ENCODE data around the gene RPP14. TPM values are rescaled to one million over a fixed set of nuclear protein-coding genes. Genes with fewer than 3 reads are reported as not detected.
A peak's percentile ranks its signal among the peaks of the same experiment; 100 is the strongest.

Gene RPP14
- total RNA-seq, 2 experiments from 2014 or later: 12.7 to 15.4 TPM

- H3K27me3 Mint-ChIP-seq: no peaks in the 10 kb centered on the region
- ChIA-PET CTCF (interaction anchor here (1.2 to 1.3 kb wide), 3 partner anchors 9 to 166 kb away, joined by 3 to 5 read pairs (median 5); partner anchors contain the start of gene KCTD6), POLR2A (interaction anchor here (0.6 kb wide), 1 partner anchor 101 kb away, joined by 4 read pairs; no protein-coding TSS in a partner anchor)
- peak overlapping the region; percentile 72 for H3K27ac Mint-ChIP-seq
- no peak for DNase-seq
- no peaks in the 10 kb centered on the region for H3K9me3 Mint-ChIP-seq
- H3K4me1 Mint-ChIP-seq: peaks cover 29% of the 10 kb centered on the region
- H3K4me3 Mint-ChIP-seq: no peak overlapping the region
- peaks cover 3% of the 10 kb centered on the region for H3K36me3 Mint-ChIP-seq (ENCODE audit: low read depth)
These were observed 19.5 kb downstream of the RPP14 start for GRCh38 chr3:58325525-58325992.

- ChIA-PET POLR2A (no interaction called here), CTCF (interaction anchor here (1.5 kb wide), 1 partner anchor 10 kb away, joined by 4 read pairs; no protein-coding TSS in a partner anchor)
- no peak for DNase-seq
- H3K4me3 Mint-ChIP-seq: no peak overlapping the region
- H3K4me1 Mint-ChIP-seq: peaks cover 31% of the 10 kb centered on the region
- H3K27me3 Mint-ChIP-seq: no peaks in the 10 kb centered on the region
- H3K27ac Mint-ChIP-seq: peak overlapping the region; percentile 23
- no peaks in the 10 kb centered on the region for H3K9me3 Mint-ChIP-seq
- no peaks in the 10 kb centered on the region for H3K36me3 Mint-ChIP-seq (ENCODE audit: low read depth)
These were observed 20.3 kb downstream of the RPP14 start for GRCh38 chr3:58326267-58326900.

- H3K4me3 Mint-ChIP-seq: no peak overlapping the region
- H3K36me3 Mint-ChIP-seq (ENCODE audit: low read depth): no peaks in the 10 kb centered on the region
- CTCF ChIA-PET: no interaction called here
- no peak for DNase-seq
- H3K9me3 Mint-ChIP-seq: no peaks in the 10 kb centered on the region
- POLR2A ChIA-PET: no interaction called here
- no peak overlapping the region for H3K27ac Mint-ChIP-seq
- no peaks in the 10 kb centered on the region for H3K27me3 Mint-ChIP-seq
- H3K4me1 Mint-ChIP-seq: peaks cover 44% of the 10 kb centered on the region
These were observed 23.3 kb downstream of the RPP14 start for GRCh38 chr3:58329150-58329921.

- no peaks in the 10 kb centered on the region for H3K9me3 Mint-ChIP-seq
- H3K36me3 Mint-ChIP-seq (ENCODE audit: low read depth): no peaks in the 10 kb centered on the region
- H3K27me3 Mint-ChIP-seq: no peaks in the 10 kb centered on the region
- ChIA-PET CTCF (no interaction called here), POLR2A (no interaction called here)
- no peak for DNase-seq
- no peak overlapping the region for H3K27ac Mint-ChIP-seq
- H3K4me3 Mint-ChIP-seq: no peak overlapping the region
- H3K4me1 Mint-ChIP-seq: peaks cover 44% of the 10 kb centered on the region
These were observed 23.9 kb downstream of the RPP14 start for GRCh38 chr3:58329922-58330413.

GRCh38 chr3:58331593-58332152 is 25.6 kb downstream of the RPP14 start:
- H3K36me3 Mint-ChIP-seq (ENCODE audit: low read depth): peaks cover 6% of the 10 kb centered on the region
- ChIA-PET CTCF (interaction anchor here (0.9 to 2.2 kb wide), 3 partner anchors 21 to 25 kb away, joined by 4 to 9 read pairs (median 4); partner anchors contain the start of genes HTD2 and RPP14), POLR2A (no interaction called here)
- peak overlapping the region; percentile 63 for H3K27ac Mint-ChIP-seq
- no peak for DNase-seq
- no peaks in the 10 kb centered on the region for H3K27me3 Mint-ChIP-seq
- peaks cover 46% of the 10 kb centered on the region for H3K4me1 Mint-ChIP-seq
- no peaks in the 10 kb centered on the region for H3K9me3 Mint-ChIP-seq
- peak overlapping the region; percentile 62 for H3K4me3 Mint-ChIP-seq

GRCh38 chr3:58332575-58333188 is 26.6 kb downstream of the RPP14 start, which contains the start of gene PXK:
TSS of gene PXK (plus strand) at chr3:58332892. CDS start at chr3:58332989, 97 bp downstream.
- ChIA-PET POLR2A (no interaction called here), CTCF (interaction anchor here (0.6 to 5.6 kb wide), 7 partner anchors 8 to 144 kb away, joined by 3 to 24 read pairs (median 5); partner anchors contain the start of genes HTD2 and RPP14)
- H3K9me3 Mint-ChIP-seq: no peaks in the 10 kb centered on the region
- H3K27ac Mint-ChIP-seq: peak within 1 kb of the TSS; percentile 97
- H3K27me3 Mint-ChIP-seq: no peaks in the 10 kb centered on the region
- H3K4me3 Mint-ChIP-seq: peak within 1 kb of the TSS; percentile 100
- H3K36me3 Mint-ChIP-seq (ENCODE audit: low read depth): peaks cover 8% of the 10 kb centered on the region
- peak; percentile 75 for DNase-seq
- peaks cover 46% of the 10 kb centered on the region for H3K4me1 Mint-ChIP-seq

GRCh38 chr3:58333206-58334012 is 27.4 kb downstream of the RPP14 start:
- Mint-ChIP-seq H3K4me1 (peaks cover 46% of the 10 kb centered on the region), H3K27me3 (no peaks in the 10 kb centered on the region), H3K4me3 (peak overlapping the region; percentile 100), H3K9me3 (no peaks in the 10 kb centered on the region), H3K27ac (peak overlapping the region; percentile 97), H3K36me3 (ENCODE audit: low read depth) (peaks cover 10% of the 10 kb centered on the region)
- DNase-seq: peak; percentile 35
- ChIA-PET CTCF (interaction anchor here (0.6 to 5.6 kb wide), 11 partner anchors 9 to 1875 kb away, joined by 3 to 24 read pairs (median 3); partner anchors contain the start of genes HTD2, KCTD6 and RPP14), POLR2A (interaction anchor here (0.8 kb wide), 1 partner anchor 81 kb away, joined by 5 read pairs; no protein-coding TSS in a partner anchor)

GRCh38 chr3:58334013-58334321 is 27.9 kb downstream of the RPP14 start:
- no peaks in the 10 kb centered on the region for H3K27me3 Mint-ChIP-seq
- DNase-seq: no peak
- ChIA-PET CTCF (interaction anchor here (0.6 to 5.6 kb wide), 8 partner anchors 11 to 1875 kb away, joined by 3 to 24 read pairs (median 4); partner anchors contain the start of genes HTD2, KCTD6 and RPP14), POLR2A (interaction anchor here (0.8 kb wide), 1 partner anchor 81 kb away, joined by 5 read pairs; no protein-coding TSS in a partner anchor)
- no peaks in the 10 kb centered on the region for H3K9me3 Mint-ChIP-seq
- H3K27ac Mint-ChIP-seq: peak overlapping the region; percentile 97
- H3K36me3 Mint-ChIP-seq (ENCODE audit: low read depth): peaks cover 12% of the 10 kb centered on the region
- H3K4me3 Mint-ChIP-seq: peak overlapping the region; percentile 100
- peaks cover 48% of the 10 kb centered on the region for H3K4me1 Mint-ChIP-seq

- peak overlapping the region; percentile 100 for H3K4me3 Mint-ChIP-seq
- POLR2A ChIA-PET: interaction anchor here (0.6 to 1.5 kb wide), 3 partner anchors 15 to 108 kb away, joined by 5 to 9 read pairs (median 7); no protein-coding TSS in a partner anchor
- H3K27me3 Mint-ChIP-seq: no peaks in the 10 kb centered on the region
- peak overlapping the region; percentile 76 for H3K27ac Mint-ChIP-seq
- H3K4me1 Mint-ChIP-seq: peaks cover 48% of the 10 kb centered on the region
- H3K9me3 Mint-ChIP-seq: no peaks in the 10 kb centered on the region
- peaks cover 13% of the 10 kb centered on the region for H3K36me3 Mint-ChIP-seq (ENCODE audit: low read depth)
- DNase-seq: no peak
- CTCF ChIA-PET: interaction anchor here (0.6 to 5.6 kb wide), 12 partner anchors 9 to 157 kb away, joined by 3 to 24 read pairs (median 4); partner anchors contain the start of genes HTD2, KCTD6 and RPP14
These were observed 28.4 kb downstream of the RPP14 start for GRCh38 chr3:58334506-58334884.

GRCh38 chr3:58335652-58335947 is 29.6 kb downstream of the RPP14 start:
- no peaks in the 10 kb centered on the region for H3K27me3 Mint-ChIP-seq
- H3K4me1 Mint-ChIP-seq: peaks cover 47% of the 10 kb centered on the region
- H3K9me3 Mint-ChIP-seq: no peaks in the 10 kb centered on the region
- DNase-seq: no peak
- peak overlapping the region; percentile 100 for H3K4me3 Mint-ChIP-seq
- H3K36me3 Mint-ChIP-seq (ENCODE audit: low read depth): peaks cover 13% of the 10 kb centered on the region
- POLR2A ChIA-PET: interaction anchor here (1.5 kb wide), 1 partner anchor 14 kb away, joined by 7 read pairs; no protein-coding TSS in a partner anchor
- H3K27ac Mint-ChIP-seq: peak overlapping the region; percentile 89
- CTCF ChIA-PET: interaction anchor here (0.9 to 5.6 kb wide), 8 partner anchors 9 to 156 kb away, joined by 3 to 24 read pairs (median 4); partner anchors contain the start of genes HTD2, KCTD6 and RPP14

- H3K36me3 Mint-ChIP-seq (ENCODE audit: low read depth): peaks cover 21% of the 10 kb centered on the region
- no peak for DNase-seq
- no peak overlapping the region for H3K27ac Mint-ChIP-seq
- no peaks in the 10 kb centered on the region for H3K9me3 Mint-ChIP-seq
- CTCF ChIA-PET: interaction anchor here (1.0 to 5.6 kb wide), 7 partner anchors 10 to 84 kb away, joined by 3 to 24 read pairs (median 4); partner anchors contain the start of genes HTD2 and RPP14
- no peak overlapping the region for H3K4me3 Mint-ChIP-seq
- no peaks in the 10 kb centered on the region for H3K27me3 Mint-ChIP-seq
- POLR2A ChIA-PET: interaction anchor here (0.7 to 0.8 kb wide), 2 partner anchors 23 to 1365 kb away, joined by 3 to 8 read pairs; no protein-coding TSS in a partner anchor
- H3K4me1 Mint-ChIP-seq: peaks cover 48% of the 10 kb centered on the region
These were observed 30.3 kb downstream of the RPP14 start for GRCh38 chr3:58336135-58336882.
